PC-9 (cell line): ENCODE data around the gene CFAP97D2. TPM values are rescaled to one million over a fixed set of nuclear protein-coding genes. Genes with fewer than 3 reads are reported as not detected.
A peak's percentile ranks its signal among the peaks of the same experiment; 100 is the strongest.

Experiments used
- BruUV-seq: library from RNA; stranded (reverse); fragments of 400-500 nt; replicated peaks from 2 replicates; lab custom pipeline; 2021; lab: Mats Ljungman, UMichigan
- CTCF ChIA-PET: fragments of 300-600 bp; sonication (Branson Sonifier 250); formaldehyde crosslinking; loops from one replicate; lab custom pipeline; 2022; ENCODE audit warnings: antibody characterized with exemption; lab: Charles Lee
- POLR2A ChIA-PET: fragments of 300-600 bp; sonication (Branson Sonifier 250); formaldehyde crosslinking; loops from one replicate; lab custom pipeline; 2022; ENCODE audit warnings: antibody characterized with exemption; ENCODE audit not compliant: unreplicated experiment; lab: Charles Lee
- DNase-seq, 2 experiments: peaks; one replicate each; pipeline versions ENCODE4 v3.0.0 to v3.0.0-alpha.2; 2015 to 2022; ENCODE audit warnings: mixed read lengths in 1 of 2
- H2AFZ ChIP-seq: fragments of 200-600 bp; sonication (generic); 2 replicates; pipeline ENCODE4 v1.8.1; 2017; ENCODE audit warnings: antibody characterized with exemption
- H3F3A ChIP-seq: fragments of 200-600 bp; sonication (generic); 2 replicates; pipeline ENCODE4 v1.8.1; 2017; ENCODE audit warnings: antibody characterized with exemption, mild to moderate bottlenecking, low read depth; ENCODE audit not compliant: insufficient read depth
- H3K27ac ChIP-seq: fragments of 200-600 bp; sonication (generic); 2 replicates; pipeline ENCODE4 v1.6.1; 2016; ENCODE audit warnings: mixed run types
- H3K27me3 ChIP-seq: fragments of 200-600 bp; sonication (generic); 2 replicates; pipeline ENCODE4 v1.6.1; 2016; ENCODE audit warnings: low read depth, mixed run types; ENCODE audit not compliant: insufficient read depth
- H3K36me3 ChIP-seq: fragments of 200-600 bp; sonication (generic); 2 replicates; pipeline ENCODE4 v1.6.1; 2016; ENCODE audit warnings: low read depth, mixed run types
- H3K4me1 ChIP-seq: fragments of 200-600 bp; sonication (generic); replicated peaks from 2 replicates; pipeline ENCODE4 v1.6.1; 2016; ENCODE audit warnings: mixed run types; ENCODE audit not compliant: insufficient read depth
- H3K4me2 ChIP-seq: fragments of 200-600 bp; sonication (generic); 2 replicates; pipeline ENCODE4 v1.6.1; 2017; ENCODE audit warnings: mixed run types
- H3K4me3 ChIP-seq: fragments of 200-600 bp; sonication (generic); 2 replicates; pipeline ENCODE4 v1.6.1; 2016; ENCODE audit warnings: mixed run types
- H3K79me2 ChIP-seq: fragments of 200-600 bp; sonication (generic); 2 replicates; pipeline ENCODE4 v1.6.1; 2017; ENCODE audit warnings: low read depth, mixed run types
- H3K9me2 ChIP-seq: fragments of 200-600 bp; sonication (generic); 2 replicates; pipeline ENCODE4 v1.8.1; 2017; ENCODE audit warnings: mild to moderate bottlenecking; ENCODE audit not compliant: insufficient read depth
- H3K9me3 ChIP-seq: fragments of 200-600 bp; sonication (generic); 2 replicates; pipeline ENCODE4 v1.8.1; 2016; ENCODE audit warnings: low read depth; ENCODE audit not compliant: insufficient read depth
- H4K20me1 ChIP-seq: fragments of 200-600 bp; sonication (generic); 2 replicates; pipeline ENCODE4 v1.8.1; 2017; ENCODE audit not compliant: insufficient read depth
- EZH2 ChIP-seq: fragments of 200-600 bp; sonication (generic); IDR thresholded peaks from 2 replicates; pipeline ENCODE4 v1.8.0; 2017; ENCODE audit warnings: antibody characterized with exemption, low read depth
- intact Hi-C: fragments of 100-400 bp; cut with micrococcal nuclease; formaldehyde crosslinking; loops from one replicate; pipeline ENCODE4 v1.10.0; 2022; ENCODE audit not compliant: unreplicated experiment
- total RNA-seq: library from RNA; stranded (reverse); gene quantifications from 2 replicates; pipeline ENCODE4 v1.2.3, GENCODE V29; 2021
- TF ChIP-seq, protein P1 (sequence below): fragments of 200-600 bp; sonication (generic); conservative IDR thresholded peaks from 2 replicates; pipeline ENCODE4 v1.6.1; 2017; ENCODE audit warnings: mixed run types, antibody characterized with exemption, mild to moderate bottlenecking, moderate library complexity

CFAP97D2 gene
- total RNA-seq, 1 experiment from 2014 or later: not detected

DNA sequence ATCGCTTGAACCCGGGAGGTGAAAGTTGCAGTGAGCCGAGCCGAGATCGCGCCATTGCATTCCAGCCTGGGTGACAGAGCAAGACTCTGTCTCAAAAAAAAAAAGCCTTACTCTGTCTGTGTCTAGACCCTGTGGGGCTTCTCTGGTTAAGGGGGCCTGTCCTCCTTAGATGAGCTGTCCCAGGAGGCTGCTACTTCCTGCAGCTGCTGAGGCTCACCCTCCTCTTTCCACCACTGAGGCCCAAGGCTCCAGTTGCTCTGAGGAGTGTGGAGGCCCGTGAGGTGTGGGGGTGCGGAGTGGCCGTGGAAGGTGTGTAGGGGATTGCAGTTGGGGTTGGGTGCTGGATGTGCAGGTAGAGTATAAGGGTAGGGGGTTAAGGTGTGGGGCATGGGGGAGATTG, 24.6 kb upstream of the CFAP97D2 start:
- Histone ChIP-seq H3K4me1 (peaks cover 29% of the 10 kb centered on the region), H3K4me3 (no peak overlapping the region), H3K79me2 (no peaks in the 10 kb centered on the region), H4K20me1 (no peaks in the 10 kb centered on the region), H3K9me3 (no peaks in the 10 kb centered on the region), H3F3A (peaks cover 21% of the 10 kb centered on the region), H3K9me2 (no peaks in the 10 kb centered on the region), H2AFZ (no peak overlapping the region), H3K27me3 (no peaks in the 10 kb centered on the region), H3K4me2 (no peak overlapping the region), H3K27ac (no peak overlapping the region), H3K36me3 (no peaks in the 10 kb centered on the region)
- ChIA-PET POLR2A (no interaction called here), CTCF (no interaction called here)
- no peak for DNase-seq
- TF ChIP-seq, protein P1, sequence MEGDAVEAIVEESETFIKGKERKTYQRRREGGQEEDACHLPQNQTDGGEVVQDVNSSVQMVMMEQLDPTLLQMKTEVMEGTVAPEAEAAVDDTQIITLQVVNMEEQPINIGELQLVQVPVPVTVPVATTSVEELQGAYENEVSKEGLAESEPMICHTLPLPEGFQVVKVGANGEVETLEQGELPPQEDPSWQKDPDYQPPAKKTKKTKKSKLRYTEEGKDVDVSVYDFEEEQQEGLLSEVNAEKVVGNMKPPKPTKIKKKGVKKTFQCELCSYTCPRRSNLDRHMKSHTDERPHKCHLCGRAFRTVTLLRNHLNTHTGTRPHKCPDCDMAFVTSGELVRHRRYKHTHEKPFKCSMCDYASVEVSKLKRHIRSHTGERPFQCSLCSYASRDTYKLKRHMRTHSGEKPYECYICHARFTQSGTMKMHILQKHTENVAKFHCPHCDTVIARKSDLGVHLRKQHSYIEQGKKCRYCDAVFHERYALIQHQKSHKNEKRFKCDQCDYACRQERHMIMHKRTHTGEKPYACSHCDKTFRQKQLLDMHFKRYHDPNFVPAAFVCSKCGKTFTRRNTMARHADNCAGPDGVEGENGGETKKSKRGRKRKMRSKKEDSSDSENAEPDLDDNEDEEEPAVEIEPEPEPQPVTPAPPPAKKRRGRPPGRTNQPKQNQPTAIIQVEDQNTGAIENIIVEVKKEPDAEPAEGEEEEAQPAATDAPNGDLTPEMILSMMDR: no peak
- intact Hi-C loops: loop anchor here (5.0 kb wide), 1 partner anchor 58 kb away; no protein-coding TSS in a partner anchor
- BruUV-seq: no TSS peak

GRCh38 chr13:114155320-114155719, 23.7 kb upstream of the CFAP97D2 start:
- Histone ChIP-seq H3K27ac (no peak overlapping the region), H3K4me1 (peaks cover 25% of the 10 kb centered on the region), H3K79me2 (no peaks in the 10 kb centered on the region), H3K4me3 (no peak overlapping the region), H3K36me3 (no peaks in the 10 kb centered on the region), H3F3A (peaks cover 21% of the 10 kb centered on the region), H3K27me3 (peaks cover 4% of the 10 kb centered on the region; the same call in 1 of the 2 replicates), H4K20me1 (no peaks in the 10 kb centered on the region), H3K9me3 (no peaks in the 10 kb centered on the region), H3K9me2 (no peaks in the 10 kb centered on the region), H2AFZ (no peak overlapping the region), H3K4me2 (no peak overlapping the region)
- POLR2A ChIA-PET: no interaction called here
- no peak for TF ChIP-seq EZH2
- TF ChIP-seq, protein P1: no peak
- intact Hi-C loops: no loop called here
- DNase-seq: no peak
- CTCF ChIA-PET: no interaction called here
- no TSS peak for BruUV-seq

- Histone ChIP-seq H3K4me2 (0 out of 2 replicates have a peak overlapping the region, but pooled peaks have one; percentile 11), H3K4me1 (peaks cover 16% of the 10 kb centered on the region), H3K27ac (no peak overlapping the region), H3K36me3 (no peaks in the 10 kb centered on the region), H3F3A (peaks cover 21% of the 10 kb centered on the region), H3K4me3 (no peak overlapping the region), H2AFZ (no peak overlapping the region), H3K27me3 (peaks cover 5% of the 10 kb centered on the region; the same call in 1 of the 2 replicates), H3K9me2 (no peaks in the 10 kb centered on the region), H3K79me2 (no peaks in the 10 kb centered on the region), H4K20me1 (no peaks in the 10 kb centered on the region), H3K9me3 (no peaks in the 10 kb centered on the region)
- POLR2A ChIA-PET: no interaction called here
- TF ChIP-seq EZH2: no peak
- TF ChIP-seq, protein P1: no peak
- CTCF ChIA-PET: no interaction called here
- DNase-seq: no peak
- BruUV-seq: no TSS peak
- intact Hi-C loops: no loop called here
Observed at GRCh38 chr13:114155926-114156883, 22.9 kb upstream of the CFAP97D2 start.
